Measurements from ENCODE around the gene AGBL5.

DNA sequence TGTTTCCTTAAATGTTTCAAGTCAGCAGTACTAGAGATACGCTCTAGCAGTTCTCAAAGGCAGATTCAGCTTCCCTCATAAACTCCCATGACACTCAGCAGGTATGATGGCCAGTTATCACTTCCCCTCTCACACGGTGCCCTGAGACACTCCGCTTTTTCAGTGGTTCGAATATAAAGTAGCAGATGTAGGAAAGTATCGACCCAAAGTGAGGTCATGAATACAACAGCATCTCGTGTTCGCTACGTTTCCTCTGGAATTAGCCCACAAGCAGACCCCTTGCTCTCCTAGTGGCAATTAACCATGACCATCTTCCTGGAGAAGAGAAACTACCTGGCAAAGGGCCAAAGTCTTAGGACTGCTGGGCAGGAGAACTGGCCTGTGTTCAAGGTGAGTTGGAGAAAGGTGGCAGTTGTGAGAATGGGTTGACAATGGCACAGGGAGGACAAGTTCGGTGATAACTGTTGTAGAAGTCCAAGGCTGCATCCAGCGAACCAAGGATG, 9.3 kb upstream of the AGBL5 start:
- TF ChIP-seq, protein P1, sequence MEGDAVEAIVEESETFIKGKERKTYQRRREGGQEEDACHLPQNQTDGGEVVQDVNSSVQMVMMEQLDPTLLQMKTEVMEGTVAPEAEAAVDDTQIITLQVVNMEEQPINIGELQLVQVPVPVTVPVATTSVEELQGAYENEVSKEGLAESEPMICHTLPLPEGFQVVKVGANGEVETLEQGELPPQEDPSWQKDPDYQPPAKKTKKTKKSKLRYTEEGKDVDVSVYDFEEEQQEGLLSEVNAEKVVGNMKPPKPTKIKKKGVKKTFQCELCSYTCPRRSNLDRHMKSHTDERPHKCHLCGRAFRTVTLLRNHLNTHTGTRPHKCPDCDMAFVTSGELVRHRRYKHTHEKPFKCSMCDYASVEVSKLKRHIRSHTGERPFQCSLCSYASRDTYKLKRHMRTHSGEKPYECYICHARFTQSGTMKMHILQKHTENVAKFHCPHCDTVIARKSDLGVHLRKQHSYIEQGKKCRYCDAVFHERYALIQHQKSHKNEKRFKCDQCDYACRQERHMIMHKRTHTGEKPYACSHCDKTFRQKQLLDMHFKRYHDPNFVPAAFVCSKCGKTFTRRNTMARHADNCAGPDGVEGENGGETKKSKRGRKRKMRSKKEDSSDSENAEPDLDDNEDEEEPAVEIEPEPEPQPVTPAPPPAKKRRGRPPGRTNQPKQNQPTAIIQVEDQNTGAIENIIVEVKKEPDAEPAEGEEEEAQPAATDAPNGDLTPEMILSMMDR (conservative IDR thresholded peaks at IDR 0.05 in 1 of 2, IDR thresholded peaks at IDR 0.05 in 1 of 2; ENCODE audit: low read depth in 1 of 2, low read length in 2 of 2): no peak
- no peak for TF ChIP-seq EZH2 (IDR thresholded peaks at IDR 0.05; ENCODE audit: low read length, missing control alignments)

Measured in fibroblast of lung (primary cell).